Activated naive CD4-positive, alpha-beta T cell treated with anti-CD3 and anti-CD28 coated beads, Interleukin-2, amount 50 U/mL, for 72 hours (primary cell): ENCODE results near the gene PRR19. TPM values are rescaled to one million over a fixed set of nuclear protein-coding genes. Genes with fewer than 3 reads are reported as not detected.

ENCODE experiments used
- ATAC-seq, 2 donors: fragments of 150-1000 bp; cut with Tn5 transposase; 2 replicates each; pipeline ENCODE4 v1.10.0; 2021; ENCODE audit warnings: mild to moderate bottlenecking in 2 of 2, moderate library complexity in 2 of 2
- DNase-seq, 2 donors: peaks; one replicate each; pipeline ENCODE4 v3.0.0; 2021 to 2022; ENCODE audit warnings: low spot score in 2 of 2
- H3K27ac Mint-ChIP-seq, 2 donors: one replicate each; pipeline ENCODE4 v1.8.0; 2022; ENCODE audit warnings: mild to moderate bottlenecking in 2 of 2, mixed read lengths in 2 of 2
- H3K36me3 Mint-ChIP-seq, 2 donors: one replicate each; pipeline ENCODE4 v1.8.0; 2022; ENCODE audit warnings: mixed read lengths in 2 of 2
- H3K9me3 Mint-ChIP-seq, 2 donors: one replicate each; pipeline ENCODE4 v1.8.0; 2022; ENCODE audit warnings: mixed read lengths in 2 of 2
- total RNA-seq, 2 donors: library from RNA; stranded (reverse); gene quantifications; one replicate each; pipeline ENCODE4 v1.2.3, GENCODE V29; 2022

PRR19 gene
- total RNA-seq, 2 donors from 2014 or later: 0.93 to 1.6 TPM

DNA sequence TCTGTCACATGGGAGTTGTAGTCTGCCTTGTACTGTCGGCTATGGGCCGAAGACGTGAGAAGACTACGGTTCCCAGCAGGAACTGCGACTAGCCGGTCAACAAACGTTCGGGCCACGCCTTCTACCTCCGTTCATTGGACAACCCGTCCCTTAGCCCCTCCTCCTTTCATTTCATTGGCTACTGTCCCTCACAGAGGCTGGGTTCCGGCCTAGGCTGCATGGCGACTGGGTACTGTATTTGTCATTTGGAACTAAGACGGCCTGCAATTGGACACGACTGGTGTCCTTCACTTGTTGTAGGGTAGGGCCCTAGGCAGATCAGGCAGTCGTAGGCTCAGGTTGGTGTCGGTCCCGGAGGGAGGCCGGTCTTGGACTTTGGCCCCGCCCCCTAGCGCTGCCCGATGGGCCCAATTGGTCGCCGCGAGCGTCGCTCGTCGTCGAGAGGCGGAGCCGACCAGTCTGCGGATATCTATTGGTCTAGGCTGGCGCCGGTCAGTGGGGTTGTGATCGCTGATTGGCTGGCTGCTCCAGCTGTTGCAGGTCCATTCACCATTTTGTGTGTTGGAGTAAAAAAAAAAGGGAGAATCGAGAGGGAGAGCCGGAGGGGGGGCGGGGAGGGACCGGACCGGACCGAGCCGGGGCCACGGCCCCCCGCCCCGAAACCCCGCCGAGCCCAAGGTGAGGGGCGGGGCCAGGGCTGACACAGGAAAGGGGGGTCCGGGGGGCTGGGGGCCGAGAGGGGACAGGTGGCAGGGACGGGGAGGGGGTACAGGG is 33.0 kb upstream of the PRR19 start, which contains the start of gene CIC:
CIC (plus strand) TSS at position 549 of the 774 bp plus-strand sequence. CDS start 2,532 bp downstream, outside the sequence.
- DNase-seq (peak; percentile 99 to 100), ATAC-seq (peak; percentile 83 to 85)
- H3K36me3 Mint-ChIP-seq: peaks cover 0 to 13% of the 10 kb centered on the region in 2 donors
- no peaks in the 10 kb centered on the region for H3K9me3 Mint-ChIP-seq
- H3K27ac Mint-ChIP-seq: peak within 1 kb of the TSS in 1 of 2 donors; percentile 99

- Mint-ChIP-seq H3K9me3 (no peaks in the 10 kb centered on the region), H3K27ac (peak overlapping the region in 1 of 2 donors; percentile 99), H3K36me3 (peaks cover 0 to 13% of the 10 kb centered on the region in 2 donors)
- ATAC-seq (no peak), DNase-seq (no peak)
These were observed 32.2 kb upstream of the PRR19 start for GRCh38 chr19:42269478-42270345.

DNA sequence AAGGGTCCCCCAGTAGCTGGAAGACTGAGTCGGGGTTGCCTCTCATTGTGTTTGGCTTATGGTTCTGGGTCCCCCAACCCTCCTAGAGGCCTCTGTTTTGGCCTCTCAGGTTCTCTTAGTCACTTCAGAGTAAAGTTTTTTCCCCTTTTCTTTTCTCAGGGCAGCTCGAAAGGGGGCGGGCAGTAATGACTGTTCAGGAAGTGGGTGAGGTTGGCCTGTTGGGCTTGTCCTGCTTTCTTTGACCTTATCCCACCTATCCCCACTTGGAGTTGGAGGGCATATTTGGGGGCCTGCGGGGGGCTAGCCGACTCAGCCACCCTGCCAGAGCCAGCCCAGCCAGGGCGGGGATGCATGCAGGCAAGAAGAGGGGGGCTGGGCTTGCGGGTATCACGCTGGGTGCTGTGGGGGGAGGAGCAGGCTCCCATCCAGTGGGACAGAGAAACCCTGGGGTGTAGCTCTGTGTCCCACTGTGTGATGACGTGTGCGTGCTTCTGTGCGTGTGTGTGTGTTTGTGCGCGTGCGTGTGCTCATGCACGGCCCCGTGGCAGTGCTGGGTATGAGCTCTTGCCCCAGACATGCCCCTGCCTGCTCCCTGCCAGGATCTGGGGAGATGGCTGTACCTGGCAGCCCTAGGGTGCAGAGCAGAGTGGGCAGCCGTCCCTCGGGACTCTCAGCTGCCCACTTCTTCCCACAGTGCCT is 31.4 kb upstream of the PRR19 start:
- ATAC-seq (peak; percentile 18 to 21), DNase-seq (peak; percentile 62 to 84)
- H3K27ac Mint-ChIP-seq: peak overlapping the region in 1 of 2 donors; percentile 99
- no peaks in the 10 kb centered on the region for H3K9me3 Mint-ChIP-seq
- H3K36me3 Mint-ChIP-seq: peaks cover 0 to 19% of the 10 kb centered on the region in 2 donors

- ATAC-seq (no peak), DNase-seq (no peak)
- Mint-ChIP-seq H3K27ac (peak overlapping the region in 1 of 2 donors; percentile 77), H3K9me3 (no peaks in the 10 kb centered on the region), H3K36me3 (peaks cover 0 to 19% of the 10 kb centered on the region in 2 donors)
These were observed 30.9 kb upstream of the PRR19 start for GRCh38 chr19:42271045-42271419.

DNA sequence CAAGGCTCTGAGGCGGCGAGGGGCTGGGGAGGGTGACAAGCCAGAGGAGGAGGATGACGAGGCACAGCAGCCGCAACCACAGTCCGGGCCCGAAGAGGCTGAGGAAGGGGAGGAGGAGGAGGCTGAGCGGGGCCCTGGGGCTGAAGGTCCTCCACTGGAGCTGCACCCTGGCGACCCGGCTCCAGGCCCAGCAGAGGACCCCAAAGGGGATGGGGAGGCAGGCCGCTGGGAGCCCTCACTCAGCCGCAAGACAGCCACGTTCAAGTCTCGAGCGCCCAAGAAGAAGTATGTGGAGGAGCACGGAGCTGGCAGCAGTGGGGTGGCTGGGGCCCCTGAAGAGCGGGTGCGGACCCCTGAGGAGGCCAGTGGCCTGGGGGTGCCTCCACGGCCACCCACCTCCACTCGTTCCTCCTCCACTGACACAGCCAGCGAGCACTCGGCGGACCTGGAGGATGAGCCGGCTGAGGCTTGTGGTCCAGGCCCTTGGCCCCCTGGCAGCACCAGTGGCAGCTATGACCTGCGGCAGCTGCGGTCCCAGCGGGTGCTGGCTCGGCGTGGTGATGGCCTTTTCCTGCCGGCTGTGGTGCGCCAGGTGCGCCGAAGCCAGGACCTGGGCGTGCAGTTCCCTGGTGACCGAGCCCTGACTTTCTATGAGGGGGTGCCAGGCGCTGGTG is 29.9 kb upstream of the PRR19 start:
- DNase-seq (no peak), ATAC-seq (no peak)
- H3K36me3 Mint-ChIP-seq: peaks cover 0 to 19% of the 10 kb centered on the region in 2 donors
- no peak overlapping the region for H3K27ac Mint-ChIP-seq
- H3K9me3 Mint-ChIP-seq: no peaks in the 10 kb centered on the region

DNA sequence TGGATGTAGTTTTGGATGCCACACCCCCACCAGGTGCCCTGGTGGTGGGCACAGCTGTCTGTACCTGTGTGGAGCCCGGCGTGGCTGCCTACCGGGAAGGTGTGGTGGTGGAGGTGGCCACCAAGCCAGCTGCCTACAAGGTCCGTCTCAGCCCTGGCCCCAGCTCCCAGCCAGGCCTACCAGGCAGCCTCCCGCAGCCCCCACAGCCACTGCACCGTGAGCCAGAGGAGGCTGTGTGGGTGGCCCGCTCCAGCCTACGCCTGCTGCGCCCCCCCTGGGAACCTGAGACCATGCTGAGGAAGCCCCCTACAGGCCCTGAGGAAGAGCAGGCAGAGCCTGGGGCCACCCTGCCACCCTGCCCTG is 29.4 kb upstream of the PRR19 start:
- Mint-ChIP-seq H3K36me3 (peaks cover 0 to 19% of the 10 kb centered on the region in 2 donors), H3K9me3 (no peaks in the 10 kb centered on the region), H3K27ac (no peak overlapping the region)
- ATAC-seq (no peak), DNase-seq (no peak)

DNA sequence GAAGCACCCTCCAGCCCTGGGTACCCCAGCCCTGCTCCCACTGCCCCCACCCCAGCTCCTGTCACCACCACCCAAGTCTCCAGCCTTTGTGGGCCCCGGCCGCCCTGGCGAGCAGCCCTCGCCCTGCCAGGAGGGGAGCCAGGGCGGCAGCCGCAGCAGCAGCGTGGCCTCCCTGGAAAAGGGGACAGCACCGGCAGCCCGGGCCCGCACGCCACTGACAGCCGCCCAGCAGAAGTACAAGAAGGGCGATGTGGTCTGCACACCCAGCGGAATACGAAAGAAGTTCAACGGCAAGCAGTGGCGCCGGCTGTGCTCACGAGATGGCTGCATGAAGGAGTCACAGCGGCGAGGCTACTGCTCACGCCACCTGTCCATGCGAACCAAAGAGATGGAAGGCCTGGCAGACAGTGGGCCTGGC is 28.9 kb upstream of the PRR19 start:
- Mint-ChIP-seq H3K36me3 (peaks cover 0 to 19% of the 10 kb centered on the region in 2 donors), H3K27ac (peak overlapping the region in 1 of 2 donors; percentile 43), H3K9me3 (no peaks in the 10 kb centered on the region)
- DNase-seq (no peak), ATAC-seq (no peak)

DNA sequence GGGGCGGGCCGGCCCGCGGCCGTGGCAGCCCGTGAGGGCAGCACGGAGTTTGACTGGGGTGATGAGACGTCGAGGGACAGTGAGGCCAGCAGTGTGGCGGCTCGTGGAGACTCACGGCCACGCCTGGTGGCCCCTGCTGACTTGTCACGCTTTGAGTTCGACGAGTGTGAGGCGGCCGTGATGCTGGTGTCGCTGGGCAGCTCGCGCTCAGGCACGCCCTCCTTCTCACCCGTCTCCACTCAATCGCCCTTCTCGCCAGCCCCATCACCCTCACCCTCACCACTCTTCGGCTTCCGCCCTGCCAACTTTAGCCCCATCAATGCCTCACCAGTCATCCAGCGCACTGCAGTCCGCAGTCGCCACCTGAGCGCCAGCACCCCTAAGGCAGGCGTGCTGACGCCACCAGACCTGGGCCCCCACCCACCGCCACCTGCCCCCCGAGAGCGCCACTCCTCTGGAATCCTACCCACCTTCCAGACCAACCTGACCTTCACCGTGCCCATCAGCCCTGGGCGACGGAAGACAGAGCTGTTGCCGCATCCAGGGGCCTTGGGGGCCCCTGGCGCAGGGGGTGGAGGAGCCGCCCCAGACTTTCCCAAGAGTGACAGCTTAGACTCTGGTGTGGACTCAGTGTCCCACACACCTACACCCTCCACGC is 28.4 kb upstream of the PRR19 start:
- ATAC-seq (no peak), DNase-seq (no peak)
- peaks cover 0 to 19% of the 10 kb centered on the region in 2 donors for H3K36me3 Mint-ChIP-seq
- H3K27ac Mint-ChIP-seq: peak overlapping the region; percentile 43 to 87
- no peaks in the 10 kb centered on the region for H3K9me3 Mint-ChIP-seq

DNA sequence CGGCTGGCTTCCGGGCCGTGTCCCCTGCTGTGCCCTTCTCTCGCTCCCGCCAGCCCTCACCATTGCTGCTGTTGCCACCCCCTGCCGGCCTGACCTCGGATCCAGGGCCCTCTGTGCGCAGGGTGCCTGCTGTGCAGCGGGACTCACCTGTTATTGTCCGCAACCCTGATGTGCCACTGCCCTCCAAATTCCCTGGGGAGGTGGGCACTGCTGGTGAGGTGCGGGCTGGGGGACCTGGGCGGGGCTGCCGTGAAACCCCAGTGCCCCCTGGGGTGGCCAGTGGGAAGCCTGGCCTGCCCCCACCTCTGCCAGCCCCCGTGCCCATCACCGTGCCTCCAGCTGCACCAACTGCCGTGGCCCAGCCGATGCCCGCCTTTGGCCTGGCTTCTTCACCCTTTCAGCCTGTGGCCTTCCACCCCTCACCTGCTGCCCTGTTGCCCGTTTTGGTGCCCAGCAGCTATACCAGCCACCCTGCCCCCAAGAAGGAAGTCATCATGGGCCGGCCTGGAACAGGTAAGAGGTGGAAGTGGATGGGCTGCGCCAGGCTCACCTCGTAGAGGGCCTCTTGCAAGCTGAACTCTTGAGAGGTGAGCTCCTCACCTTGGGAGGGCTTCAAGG is 27.8 kb upstream of the PRR19 start:
- H3K27ac Mint-ChIP-seq: peak overlapping the region in 1 of 2 donors; percentile 83
- H3K36me3 Mint-ChIP-seq: peaks cover 0 to 21% of the 10 kb centered on the region in 2 donors
- H3K9me3 Mint-ChIP-seq: no peaks in the 10 kb centered on the region
- DNase-seq (no peak), ATAC-seq (no peak)

- DNase-seq (no peak), ATAC-seq (no peak)
- Mint-ChIP-seq H3K36me3 (peaks cover 0 to 20% of the 10 kb centered on the region in 2 donors), H3K27ac (peak overlapping the region; percentile 83 to 91), H3K9me3 (no peaks in the 10 kb centered on the region)
These were observed 26.8 kb upstream of the PRR19 start for GRCh38 chr19:42275103-42275502.

- H3K36me3 Mint-ChIP-seq: peaks cover 0 to 20% of the 10 kb centered on the region in 2 donors
- DNase-seq: no peak
- no peaks in the 10 kb centered on the region for H3K9me3 Mint-ChIP-seq
- no peak for ATAC-seq
- peak overlapping the region; percentile 83 to 91 for H3K27ac Mint-ChIP-seq
These were observed 26.4 kb upstream of the PRR19 start for GRCh38 chr19:42275517-42275916.

DNA sequence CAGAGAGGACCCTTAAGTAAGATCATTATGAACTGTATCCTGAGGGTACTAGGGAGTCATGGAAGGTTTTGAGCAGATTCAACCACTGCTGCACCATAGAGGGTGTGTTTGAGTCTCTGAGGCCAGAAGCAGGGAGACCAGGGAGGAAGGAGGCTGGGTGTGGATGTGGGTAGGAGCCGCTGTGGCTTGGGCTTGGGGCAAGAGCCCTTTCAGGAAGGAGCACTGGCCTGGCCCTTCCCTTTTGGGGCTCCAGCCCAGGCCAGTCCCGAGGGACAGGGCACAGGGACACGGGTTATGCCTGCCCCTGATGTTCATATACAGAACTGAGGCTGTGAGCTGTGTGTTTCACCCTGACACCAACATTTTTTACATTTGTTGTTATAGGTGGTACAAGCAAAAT is 25.6 kb upstream of the PRR19 start:
- Mint-ChIP-seq H3K27ac (peak overlapping the region in 1 of 2 donors; percentile 46), H3K36me3 (peaks cover 0 to 16% of the 10 kb centered on the region in 2 donors)
- ATAC-seq: no peak

GRCh38 chr19:42276821-42277220 is 25.1 kb upstream of the PRR19 start:
- peak; percentile 16 to 64 for ATAC-seq
- H3K36me3 Mint-ChIP-seq: peaks cover 0 to 13% of the 10 kb centered on the region in 2 donors
- H3K27ac Mint-ChIP-seq: peak overlapping the region; percentile 11 to 39
- H3K9me3 Mint-ChIP-seq: no peaks in the 10 kb centered on the region
- no peak for DNase-seq

More for the DNA sequence above, 25.6 kb upstream of the PRR19 start:
- H3K9me3 Mint-ChIP-seq: no peaks in the 10 kb centered on the region
- no peak for DNase-seq

DNA sequence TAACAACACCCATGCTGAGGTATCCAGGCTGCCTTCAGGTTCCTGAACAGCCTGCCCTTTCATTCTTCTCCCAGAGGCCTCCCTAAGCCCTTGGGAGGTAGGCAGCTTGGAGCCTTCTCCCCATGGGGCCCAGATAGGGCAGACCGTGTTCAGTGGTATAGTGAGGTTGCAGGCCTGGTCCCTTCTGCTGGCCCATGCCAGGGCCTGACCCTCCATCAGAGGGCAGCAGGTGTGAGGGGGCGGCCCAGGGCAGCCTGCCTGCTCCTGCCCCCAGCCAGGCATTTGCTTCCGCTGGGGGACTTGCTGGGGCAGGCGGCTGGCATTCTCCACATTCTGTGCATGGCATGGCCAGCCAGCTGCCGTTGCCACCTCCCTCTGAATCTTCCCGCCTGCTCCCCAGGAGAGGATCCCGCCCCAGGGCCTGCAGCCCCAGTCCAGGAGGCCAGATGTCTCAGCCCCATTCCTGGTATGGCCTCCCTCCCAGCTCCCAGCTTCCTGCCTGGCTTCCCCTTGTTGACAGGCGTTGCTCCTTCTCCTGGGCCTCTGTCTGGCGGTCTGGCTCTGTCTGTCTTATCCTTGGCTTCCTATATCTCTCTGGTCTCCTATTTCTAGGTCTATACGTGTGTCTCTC is 24.0 kb upstream of the PRR19 start:
- Mint-ChIP-seq H3K9me3 (no peaks in the 10 kb centered on the region), H3K27ac (peak overlapping the region in 1 of 2 donors; percentile 89), H3K36me3 (peaks cover 0 to 13% of the 10 kb centered on the region in 2 donors)
- DNase-seq: no peak
- no peak for ATAC-seq
